GM03348 (cell line): ENCODE measurements around the gene PLEKHA1.
A peak's percentile ranks its signal among the peaks of the same experiment; 100 is the strongest.

ENCODE experiments used
- DNase-seq: peaks from one replicate; pipeline ENCODE4 v3.0.0; 2012; ENCODE audit warnings: low spot score

The PLEKHA1 gene

DNA sequence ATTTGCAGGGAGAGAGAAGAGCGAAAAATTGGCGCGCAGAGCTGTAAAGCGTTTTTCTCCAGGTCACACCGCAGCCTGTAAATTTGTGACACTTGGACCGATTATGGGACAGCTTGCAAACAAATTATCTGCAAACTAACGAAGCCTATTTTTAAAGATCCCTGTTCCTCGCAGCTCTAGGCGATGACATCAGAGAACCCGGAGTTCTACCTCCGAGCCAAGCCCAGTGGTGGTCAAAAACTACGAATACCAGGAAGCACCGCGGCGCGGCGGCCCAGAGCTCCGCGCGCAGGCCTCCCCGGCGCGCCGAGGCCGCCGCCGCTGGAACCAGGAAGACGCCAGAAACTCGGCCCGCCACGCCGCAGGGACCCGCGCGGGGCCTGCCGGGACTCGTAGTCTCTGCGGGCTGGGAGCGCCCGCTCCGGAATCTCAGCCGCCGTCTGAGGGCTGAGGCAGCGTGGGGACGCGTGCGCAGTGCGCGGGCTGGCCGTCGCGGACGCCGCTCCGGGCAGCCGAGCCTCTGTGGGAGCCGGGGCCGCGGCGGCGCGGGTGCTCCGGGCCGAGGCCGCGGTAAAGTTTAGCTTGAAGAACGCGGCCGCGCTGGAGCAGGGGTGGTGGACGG lies at the start of gene PLEKHA1:
Gene PLEKHA1, plus strand, starts transcription at position 472 of the 622 bp plus-strand sequence. CDS start 18,493 bp downstream, outside the sequence.
- DNase-seq = peak; percentile 97

DNA sequence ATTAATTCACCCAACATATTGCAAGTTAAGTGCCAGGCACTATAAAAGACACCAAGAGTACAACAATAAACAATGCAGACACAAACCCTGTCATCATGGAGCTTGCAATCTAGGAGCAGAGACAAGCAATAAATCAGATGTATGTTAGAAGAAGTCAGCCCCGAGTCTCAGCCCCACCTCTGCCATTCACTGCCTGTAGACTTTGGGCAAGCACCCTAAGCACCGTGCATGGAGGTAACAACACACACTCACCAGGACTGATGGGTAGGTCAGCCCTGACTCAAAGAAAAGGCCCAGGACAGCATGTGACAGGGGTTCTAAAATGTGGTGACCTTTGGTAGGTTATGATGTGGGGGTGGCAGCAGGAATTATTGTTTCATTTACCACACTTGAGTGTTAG lies 49.3 kb upstream of the PLEKHA1 start:
- no peak for DNase-seq

DNA sequence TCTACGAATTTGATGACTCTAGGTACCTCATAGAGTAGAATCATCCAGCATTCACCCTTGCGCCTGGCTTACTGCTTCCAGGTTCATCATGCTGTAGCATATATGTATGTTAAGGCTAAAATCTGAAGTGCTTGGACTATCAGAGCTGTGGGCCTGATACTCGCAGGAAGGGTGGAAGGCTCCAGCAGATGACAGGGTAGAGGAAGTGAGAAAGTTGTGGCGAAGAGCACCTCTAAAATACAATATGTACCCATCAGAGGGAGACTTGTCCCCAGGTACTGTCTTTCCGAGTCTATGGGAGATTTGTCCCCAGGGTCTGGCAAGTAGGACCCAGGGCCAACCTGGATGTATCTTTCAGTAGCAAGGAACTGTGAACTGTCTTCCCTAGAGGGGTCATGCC lies 48.1 kb upstream of the PLEKHA1 start:
- DNase-seq = no peak

DNA sequence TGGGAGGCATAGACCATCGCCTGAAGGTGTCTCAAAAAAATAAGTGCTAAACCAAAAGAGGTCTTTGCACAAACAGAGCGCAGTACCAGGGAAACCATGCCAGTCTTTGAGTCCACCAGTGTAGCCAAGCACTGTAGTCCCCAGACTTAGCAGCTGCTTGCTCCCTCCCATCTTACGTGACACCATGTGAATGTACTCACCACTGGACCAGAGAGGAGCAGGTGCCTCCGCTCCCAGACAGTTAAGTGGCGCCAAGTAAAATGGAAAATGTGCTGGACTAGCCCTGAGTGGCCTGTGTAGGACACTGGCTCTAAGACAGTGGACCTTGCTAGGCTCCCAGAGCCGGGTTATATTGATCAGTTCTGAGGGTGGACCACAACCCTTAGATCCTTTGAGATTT lies 47.7 kb upstream of the PLEKHA1 start:
- no peak for DNase-seq

DNA sequence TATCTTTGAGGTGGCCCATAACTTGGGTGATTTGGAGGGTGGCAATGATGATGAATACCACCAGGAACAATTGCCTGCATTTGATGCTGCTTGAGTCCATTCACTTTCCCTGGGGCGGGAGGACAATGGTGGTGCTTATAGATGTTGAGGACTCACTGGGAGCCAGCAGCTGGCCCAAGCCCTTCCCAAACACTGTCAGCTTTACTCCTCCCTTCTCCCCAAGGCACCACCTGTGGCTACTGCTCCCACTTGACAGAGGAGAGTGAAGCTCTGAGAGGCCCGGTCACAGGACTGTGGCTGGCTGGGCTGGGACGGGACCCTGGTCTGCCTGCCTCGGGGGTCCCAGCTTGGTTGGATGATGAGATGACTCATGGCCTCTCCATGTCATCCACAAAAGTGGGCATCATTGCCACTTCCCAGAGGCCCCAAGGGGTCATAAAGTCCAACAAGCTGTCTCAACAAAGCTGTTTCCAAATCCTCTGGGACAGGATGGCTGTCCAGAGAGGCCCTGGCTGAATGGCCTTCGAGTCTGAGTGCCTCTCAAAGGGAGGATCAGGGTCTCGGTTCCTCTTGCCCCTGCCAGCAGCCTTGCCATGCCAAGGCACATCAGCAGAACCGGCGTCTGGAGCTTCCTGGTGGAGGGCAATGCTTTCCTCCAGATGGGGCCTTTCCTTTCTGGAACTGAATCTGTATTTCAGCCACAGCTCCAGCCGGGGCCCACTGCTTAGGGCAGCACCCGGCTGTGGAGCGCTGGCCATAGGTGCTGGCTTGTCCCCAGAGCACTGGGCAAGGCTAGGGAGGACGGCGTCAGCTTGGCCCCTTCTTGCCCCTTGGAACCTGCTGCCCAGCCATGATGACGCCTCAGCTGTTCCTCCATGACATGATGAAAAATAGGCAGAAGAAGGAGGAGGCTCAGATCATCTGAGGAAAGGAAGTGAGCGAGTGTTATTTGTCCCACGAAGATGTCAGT lies 47.0 kb upstream of the PLEKHA1 start:
- no peak for DNase-seq

DNA sequence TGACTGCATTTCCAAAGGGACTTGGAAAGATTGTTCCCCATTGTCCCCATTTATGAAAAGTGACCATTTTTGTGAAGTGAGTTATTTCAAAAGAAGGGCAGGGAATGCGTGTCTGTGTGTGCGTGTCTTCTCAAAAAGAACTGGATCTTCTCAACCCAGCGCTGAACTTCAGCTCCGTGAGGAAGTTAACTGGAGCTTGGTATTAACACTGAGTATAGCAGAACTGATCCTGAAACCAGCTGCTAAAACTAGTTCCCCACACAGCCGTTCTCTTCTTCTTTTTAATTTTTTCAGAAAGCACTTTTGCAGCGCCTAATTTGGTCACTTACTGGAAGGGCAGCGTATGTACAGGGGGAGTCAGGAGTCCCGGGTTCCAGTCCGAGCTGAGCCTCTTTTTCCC lies 45.8 kb upstream of the PLEKHA1 start:
- no peak for DNase-seq

DNA sequence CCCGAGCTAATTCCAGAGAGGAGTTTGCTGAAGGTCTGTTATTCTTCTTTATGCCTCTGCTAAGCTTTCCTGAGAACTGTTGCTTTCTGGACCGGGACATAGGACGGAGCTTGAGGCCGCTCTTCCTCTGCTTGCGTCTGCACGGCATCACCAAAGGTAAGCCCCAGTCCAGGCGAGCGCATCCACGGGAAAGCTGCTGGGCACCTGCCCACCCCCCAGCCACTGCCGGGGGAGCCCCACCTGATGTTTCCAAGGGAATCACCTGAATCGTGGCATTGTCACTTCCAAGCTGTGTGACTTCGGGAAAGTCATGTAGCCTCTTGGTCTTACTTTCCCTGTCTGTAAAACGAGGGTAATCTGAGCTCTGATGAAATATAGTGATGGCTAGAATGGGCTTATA lies 45.1 kb upstream of the PLEKHA1 start:
- DNase-seq = no peak

DNA sequence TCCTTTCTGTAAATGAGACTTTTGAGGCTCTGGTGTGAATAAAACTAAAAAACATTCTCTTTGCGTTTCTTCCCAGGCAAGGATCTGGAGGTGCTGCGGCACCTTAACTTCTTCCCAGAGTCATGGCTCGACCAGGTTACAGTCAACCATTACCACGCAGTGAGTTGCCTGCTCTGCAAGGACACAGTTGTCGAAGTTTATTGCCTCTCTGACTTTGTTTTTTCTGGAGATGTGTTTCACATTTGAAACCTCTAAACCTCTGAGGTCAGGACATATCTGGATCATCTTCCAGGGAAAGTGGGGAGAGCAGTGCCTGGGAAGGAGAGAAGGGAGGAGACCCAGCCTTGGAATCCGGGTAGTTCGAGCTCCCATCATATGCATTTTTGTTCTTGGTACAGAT lies 43.4 kb upstream of the PLEKHA1 start:
- no peak for DNase-seq

DNA sequence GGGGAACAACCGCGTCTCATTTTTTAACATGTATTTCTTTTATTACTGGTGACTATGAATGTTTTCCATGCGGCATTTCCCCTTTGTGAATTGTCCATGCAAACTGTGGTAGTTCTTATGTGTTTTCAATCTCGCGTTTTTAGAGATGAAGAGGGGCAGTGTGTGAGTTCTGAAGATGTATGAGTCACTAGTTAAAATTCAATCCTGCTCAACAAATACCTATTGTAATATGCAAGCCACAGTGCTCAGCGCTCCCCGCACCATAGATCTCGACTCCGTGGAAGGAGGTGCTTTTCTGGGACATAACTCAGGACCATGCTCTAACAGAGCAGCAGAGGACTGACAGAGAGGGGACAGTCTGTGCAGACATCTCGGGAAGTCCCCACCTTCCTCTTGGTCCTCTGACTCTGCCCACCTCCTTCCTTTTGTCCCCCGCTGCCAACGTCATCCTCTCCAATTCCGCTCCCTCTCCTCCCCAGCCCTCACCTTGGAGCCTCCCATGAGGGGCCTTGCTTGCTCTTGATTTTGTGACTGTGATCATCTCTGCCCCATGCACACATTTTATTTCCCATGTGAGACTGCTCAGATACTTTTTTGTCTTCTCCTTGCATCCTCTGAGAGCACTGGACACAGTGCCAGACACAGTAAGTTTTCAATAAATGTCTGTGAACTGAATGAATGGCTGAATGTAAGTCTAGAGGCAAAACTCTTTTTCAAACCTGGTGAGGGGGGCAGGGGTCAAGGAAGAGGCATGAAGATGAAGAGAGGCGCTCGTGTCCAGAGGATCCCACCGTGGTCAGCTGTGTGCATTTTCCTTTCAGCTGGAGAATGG lies 42.7 kb upstream of the PLEKHA1 start:
- no peak for DNase-seq

DNA sequence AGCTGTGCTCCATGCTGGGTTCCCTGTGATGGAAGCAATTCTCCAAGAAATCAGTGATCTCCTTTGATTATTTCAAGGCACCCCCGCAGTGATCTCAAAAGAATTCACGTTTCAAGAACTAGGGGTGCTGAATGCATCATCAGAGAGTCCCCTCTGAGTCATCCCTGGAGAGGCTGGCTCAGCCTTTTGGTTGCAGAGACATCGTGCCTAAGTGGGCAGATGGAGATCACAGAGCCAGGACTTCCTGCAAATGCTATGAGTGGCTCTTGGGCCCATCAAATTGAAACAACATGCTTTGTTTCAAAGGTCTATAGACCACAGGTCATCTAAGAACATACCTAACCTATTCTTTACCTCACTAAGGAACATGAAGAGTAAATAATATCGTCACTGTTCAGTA lies 41.5 kb upstream of the PLEKHA1 start:
- DNase-seq = no peak

DNA sequence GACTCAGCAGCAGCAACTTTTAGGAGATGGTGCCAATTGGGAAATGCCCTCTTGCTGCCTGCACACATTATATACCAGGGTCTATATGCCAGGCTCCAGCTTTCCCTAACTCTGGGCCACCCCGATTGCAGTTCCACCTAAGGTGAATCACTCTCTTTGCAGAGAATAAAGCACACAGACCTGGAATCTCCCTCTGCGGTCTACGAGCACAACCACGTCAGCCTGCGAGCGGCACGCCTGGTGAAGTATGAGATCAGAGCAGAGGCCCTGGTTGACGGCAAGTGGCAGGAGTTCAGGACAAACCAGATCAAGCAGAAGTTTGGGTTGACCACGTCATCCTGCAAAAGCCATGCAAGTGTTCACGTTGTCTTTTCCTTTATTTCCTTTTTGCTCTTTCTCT lies 38.2 kb upstream of the PLEKHA1 start:
- no peak for DNase-seq

DNA sequence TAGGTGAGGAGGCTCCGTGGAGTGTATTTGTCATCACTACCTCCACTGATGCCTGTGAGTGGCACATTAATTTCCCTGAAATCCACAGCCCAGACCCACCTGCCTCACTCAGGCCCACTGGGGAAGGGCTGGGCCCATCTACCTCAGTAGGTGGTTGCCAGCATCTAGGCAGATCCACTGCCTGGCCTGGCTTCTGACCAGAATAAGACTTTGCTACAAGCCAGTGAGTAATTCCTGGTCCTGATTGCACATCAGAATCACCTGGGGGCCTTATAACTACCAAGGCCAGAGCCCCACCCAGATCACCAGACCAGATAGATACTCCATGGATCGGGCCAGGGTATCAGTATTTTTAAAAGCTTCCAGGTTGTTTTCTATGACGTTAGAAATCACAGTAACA lies 37.5 kb upstream of the PLEKHA1 start:
- no peak for DNase-seq

DNA sequence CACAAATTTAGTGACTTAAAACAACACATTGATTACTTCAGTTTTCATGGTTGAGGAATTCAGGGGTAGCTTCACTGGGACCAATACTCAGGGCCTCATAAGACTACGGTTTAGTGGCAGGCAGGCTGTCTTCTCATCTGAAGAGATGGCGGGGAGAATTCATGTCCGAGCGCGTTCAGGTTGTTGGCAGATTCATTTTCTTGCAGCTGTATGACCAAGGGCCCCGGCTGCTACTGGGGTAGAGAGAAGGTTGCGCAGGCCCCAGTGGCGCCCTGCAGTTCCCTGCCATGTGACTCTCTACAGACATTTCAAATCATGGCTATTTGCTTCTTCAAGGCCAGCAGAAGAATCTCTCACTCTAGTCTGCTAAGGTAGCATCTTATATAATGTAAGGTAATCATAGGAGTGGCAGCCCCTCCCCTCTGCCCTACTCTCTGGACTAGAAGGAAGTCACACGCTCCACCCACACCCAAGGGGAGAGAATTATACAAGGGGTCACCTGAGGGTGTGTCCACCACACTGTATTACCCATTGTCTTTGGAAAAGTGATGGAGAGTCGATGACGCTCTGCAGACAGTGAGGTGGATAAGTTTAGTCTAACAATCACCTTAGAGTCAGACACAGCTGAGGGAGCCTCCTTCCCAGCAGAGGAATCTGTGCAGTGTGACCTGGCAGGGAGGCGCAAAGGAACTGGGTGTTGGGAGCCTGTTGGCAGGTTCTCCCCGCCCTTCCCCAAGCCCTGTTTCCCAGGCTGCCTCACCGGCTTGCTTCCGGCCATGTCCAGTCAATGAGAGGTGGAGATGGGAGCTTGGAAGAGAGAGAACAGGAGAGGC lies 35.7 kb upstream of the PLEKHA1 start:
- no peak for DNase-seq

DNA sequence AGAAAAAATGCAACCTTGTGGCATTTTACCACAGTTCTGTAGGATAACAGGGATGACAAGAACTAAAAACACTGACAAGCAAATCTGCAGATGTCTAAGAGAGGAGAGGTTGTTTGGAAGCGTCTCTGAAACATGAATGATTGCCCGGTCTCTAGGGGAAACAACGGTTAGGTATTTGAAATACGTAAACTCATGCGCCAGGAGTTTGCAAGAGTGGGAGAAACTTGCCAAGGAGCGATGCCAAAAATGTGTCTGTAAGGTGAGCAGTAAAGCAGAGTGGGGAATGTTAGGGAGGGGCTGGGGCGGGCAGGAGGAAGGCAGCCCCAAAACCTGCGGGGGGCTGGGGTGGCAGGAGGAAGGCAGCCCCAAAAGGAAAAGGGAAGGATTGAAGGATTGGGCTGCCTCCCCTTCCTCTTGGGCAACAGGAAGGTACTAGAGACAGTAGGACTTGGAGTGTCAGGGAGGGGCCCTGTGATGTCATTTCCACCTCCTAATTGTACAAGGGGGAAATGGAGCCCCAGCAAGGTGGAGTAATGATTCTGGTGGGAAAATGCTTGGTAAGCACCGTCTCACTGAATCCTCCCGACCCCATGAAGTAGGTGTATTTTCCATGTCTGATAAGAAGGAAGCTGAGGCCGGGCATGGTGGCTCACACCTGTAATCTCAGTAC lies 33.2 kb upstream of the PLEKHA1 start:
- no peak for DNase-seq

DNA sequence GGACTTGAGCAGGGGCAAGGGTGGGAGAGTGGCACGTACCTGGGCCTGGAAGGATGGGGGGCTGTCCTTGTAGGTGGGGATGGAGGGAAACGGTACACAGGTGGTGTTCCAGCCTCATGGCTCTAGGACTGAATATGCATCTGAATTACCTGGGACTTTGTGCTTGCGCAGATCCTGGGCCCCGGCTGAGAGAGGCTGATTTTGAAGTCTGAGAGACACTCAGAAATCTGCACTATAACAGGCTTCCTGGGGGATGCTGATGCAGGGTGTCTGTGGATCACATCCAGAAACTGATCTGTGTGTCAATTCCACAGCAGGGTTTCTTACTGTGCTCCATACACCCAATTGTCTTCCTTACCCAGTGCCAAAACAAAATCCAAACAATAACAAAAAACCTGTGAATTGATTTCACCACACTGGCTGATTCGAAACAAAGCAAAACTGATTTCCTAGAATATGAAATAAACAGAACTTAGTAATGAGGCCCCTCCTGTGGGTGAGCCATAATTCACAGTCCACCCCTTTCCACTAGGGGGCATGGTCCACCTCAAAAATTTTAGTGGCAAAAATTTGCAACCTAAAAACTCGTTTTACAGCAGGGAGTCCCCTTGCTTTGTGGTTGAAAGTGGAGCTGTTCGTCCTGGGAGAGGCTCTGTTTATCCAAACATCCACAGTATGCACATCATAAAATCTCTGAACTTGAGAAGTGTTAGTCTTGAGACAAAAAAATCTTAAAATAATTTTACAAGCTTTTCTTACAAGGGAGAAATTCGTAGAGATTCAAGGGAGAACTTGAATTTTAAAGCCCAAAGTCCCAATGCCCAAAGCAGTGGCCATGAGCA lies 32.0 kb upstream of the PLEKHA1 start:
- DNase-seq = peak; percentile 86

DNA sequence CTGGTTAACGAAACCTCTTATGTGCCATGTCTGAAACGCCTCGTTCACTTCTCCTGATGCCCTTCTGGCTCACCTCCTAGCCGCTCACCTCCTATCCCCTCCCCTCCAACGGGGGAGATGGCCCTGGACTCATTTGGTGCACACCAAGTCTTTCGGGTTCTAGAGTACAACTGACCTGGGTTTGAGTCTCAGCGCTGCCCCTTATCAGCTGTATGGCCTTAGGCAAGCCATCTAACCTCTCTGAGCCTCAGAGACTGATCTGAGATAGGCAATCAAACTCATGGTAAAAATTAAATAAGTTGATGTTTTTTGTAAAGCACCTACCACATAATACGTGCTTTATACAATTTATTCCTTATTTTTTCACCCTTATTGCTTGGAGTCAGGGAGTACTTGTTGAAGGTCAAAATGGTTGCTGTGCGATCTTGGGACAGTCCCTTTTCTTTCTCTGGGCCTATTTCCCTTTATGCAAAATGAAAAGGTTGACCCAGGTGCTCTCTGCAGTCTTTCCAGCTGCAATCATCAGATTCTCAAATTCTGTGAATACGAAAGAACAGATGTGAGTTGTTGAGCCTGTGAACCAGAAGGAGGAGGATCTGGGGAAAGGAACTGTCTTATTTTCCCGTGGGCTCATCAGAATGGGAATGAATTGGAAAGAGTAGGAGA lies 31.2 kb upstream of the PLEKHA1 start:
- no peak for DNase-seq

DNA sequence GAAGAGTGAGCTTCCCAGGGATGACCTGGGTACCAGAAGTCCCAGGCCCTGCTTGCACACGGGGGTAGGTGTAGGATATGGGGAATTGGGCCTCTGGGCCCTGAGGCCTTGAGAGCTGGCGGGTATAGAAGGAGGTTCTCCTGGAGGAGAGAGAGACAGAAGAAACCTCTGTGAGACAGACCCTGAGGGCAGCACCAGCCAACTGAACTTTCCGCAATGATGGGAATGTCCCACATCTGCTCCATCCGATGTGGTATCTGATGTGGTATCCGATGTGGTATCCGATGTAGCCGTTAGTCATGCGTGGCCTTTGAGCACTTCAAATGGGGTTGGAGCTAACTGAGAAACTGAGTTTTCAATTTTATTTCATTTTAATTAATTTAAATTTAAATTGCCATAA lies 30.6 kb upstream of the PLEKHA1 start:
- no peak for DNase-seq

DNA sequence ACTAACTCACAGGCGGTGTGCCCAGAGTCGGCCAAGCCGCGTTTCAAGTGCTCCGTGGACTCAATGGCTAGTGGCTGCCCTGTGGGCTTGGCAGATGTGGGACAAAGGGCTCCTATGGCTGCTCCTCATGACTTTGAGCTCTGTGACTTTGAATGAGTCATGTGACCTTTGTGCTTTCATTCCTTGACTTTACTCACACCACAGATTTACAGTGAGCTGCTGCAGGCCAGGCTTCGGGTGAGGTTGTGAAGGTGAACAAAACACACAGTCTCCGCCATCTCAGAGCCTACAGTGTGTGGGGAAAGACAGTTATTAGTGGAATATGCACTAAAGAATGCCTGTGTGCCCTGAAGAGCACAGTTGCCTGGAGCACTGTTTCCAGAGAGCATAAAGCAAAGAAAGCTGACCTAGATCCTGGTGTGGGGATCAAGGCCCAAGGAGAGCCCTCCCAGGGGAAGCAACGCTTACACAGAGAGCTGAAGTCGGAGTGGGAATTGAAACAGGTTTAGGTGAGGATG lies 29.7 kb upstream of the PLEKHA1 start:
- DNase-seq = peak; percentile 12

DNA sequence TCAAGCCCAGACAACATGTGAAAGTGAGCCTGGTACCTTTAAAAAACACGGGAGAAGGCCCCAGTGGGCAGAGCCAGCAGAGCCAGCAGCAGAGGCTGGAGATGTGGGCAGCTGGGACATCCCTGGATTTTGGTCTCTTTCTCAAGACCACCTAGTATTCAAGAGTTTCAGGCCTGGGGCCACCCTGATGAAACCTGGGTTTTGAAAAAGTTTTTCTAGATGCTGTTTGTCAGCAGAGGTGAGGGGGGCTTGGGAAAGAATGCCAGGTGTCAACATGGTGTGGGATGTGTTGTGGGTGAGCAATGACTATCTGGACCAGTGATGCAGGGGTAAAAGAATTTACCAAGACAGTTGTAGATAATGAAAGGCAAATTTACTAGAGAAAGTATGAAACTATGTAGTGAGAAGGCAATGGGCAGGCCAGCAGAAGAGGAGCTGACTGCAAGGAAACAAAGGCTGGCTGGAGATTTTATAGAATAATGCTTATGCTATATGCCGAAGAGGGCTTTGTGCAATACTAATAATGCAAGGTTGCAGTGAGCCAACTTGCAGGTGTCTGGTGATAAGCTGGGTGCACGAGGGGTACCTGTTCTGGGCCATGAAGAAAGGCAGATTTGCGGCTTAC lies 28.1 kb upstream of the PLEKHA1 start:
- DNase-seq = no peak
